Measurements from ENCODE around the gene LAMA3.

Gene LAMA3

GRCh38 chr18:23912356-23912755 is 223.1 kb downstream of the LAMA3 start:
- DNase-seq (ENCODE audit: low read depth), result no peak

- DNase-seq (ENCODE audit: low read depth), result no peak
Observed at GRCh38 chr18:23916338-23916737, 227.1 kb downstream of the LAMA3 start.

DNA sequence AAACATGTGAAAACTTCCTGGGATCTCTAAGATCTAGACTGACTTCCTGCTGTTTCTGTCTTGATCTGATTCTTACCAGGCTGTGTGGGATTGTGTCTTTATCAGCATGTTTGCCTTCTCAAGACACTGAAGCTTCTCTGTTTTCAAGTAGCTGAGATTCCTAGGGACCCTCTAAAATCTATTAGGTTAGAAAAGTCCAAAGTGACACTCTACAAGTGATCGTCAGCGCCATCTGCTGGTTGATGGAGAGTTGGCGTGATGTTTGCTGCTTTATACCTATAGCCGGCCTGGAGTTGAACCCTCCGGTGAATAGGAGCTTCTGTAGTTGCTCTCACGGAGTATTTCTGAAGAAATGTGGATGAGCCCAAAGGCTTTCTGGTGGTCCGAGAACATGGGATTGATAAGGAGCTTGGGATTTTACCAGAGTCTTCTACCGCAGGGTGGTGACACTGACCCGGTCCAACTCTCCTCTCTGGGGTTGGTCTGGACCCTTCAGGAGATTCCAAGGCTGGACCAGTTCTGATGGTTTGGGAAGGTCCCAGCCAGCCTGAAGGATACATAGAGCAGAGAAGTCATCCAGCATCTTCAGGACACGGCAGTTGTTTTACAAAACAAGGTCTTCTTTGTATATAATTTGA is 229.3 kb downstream of the LAMA3 start:
- no peak for DNase-seq (ENCODE audit: low read depth)

GRCh38 chr18:23920054-23920453 is 230.8 kb downstream of the LAMA3 start:
- no peak for DNase-seq (ENCODE audit: low read depth)

DNA sequence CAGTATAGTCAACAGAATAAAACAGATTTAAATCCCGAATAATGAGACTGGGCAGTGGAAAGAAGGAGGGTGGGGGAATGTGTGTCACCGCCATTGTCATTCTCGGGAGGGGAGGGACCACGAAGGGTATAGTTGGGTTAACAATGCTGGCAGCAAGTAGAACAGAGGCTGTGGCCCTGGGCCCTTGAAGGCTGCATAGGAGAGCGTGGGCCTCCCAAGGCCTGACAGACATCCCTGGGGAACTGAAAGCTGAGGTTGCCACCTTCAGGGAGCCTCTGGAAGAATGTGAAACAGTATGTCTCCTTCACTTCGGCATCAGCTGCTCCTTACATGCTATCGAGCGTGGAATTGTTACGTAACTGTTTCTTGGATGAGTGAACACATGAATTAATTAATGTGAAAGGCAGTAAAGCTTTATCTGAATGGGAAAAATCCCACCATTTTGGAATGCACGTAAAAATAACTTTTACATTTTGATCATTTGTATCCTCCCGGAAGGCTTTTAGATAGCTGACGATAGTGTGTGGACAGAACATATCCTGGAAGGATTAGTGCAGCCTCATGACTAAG is 232.5 kb downstream of the LAMA3 start:
- no peak for DNase-seq (ENCODE audit: low read depth)

- DNase-seq (ENCODE audit: low read depth), result no peak
Observed at GRCh38 chr18:23922939-23923338, 233.7 kb downstream of the LAMA3 start.

- peak; percentile 57 for DNase-seq (ENCODE audit: low read depth)
Observed at GRCh38 chr18:23924813-23925212, 235.6 kb downstream of the LAMA3 start.

DNA sequence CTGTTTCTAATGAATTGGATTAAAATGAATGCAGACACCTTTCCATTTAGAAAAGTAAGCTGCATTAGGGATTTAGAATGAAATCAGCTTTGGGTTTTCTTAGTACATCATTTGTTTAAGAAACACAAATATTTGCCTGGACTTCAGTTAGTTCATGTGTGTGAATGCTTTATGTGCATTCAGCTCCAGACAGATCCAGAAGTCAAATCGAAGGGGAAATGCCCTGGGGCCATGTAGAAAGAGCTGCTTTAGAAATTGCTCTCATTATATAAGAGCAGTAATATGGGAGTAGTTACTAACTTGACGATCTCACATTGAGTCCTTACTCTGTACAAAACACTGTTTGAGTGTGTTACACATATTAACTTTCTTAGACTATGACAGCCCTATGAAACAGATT is 237.3 kb downstream of the LAMA3 start:
- DNase-seq (ENCODE audit: low read depth), result no peak

DNA sequence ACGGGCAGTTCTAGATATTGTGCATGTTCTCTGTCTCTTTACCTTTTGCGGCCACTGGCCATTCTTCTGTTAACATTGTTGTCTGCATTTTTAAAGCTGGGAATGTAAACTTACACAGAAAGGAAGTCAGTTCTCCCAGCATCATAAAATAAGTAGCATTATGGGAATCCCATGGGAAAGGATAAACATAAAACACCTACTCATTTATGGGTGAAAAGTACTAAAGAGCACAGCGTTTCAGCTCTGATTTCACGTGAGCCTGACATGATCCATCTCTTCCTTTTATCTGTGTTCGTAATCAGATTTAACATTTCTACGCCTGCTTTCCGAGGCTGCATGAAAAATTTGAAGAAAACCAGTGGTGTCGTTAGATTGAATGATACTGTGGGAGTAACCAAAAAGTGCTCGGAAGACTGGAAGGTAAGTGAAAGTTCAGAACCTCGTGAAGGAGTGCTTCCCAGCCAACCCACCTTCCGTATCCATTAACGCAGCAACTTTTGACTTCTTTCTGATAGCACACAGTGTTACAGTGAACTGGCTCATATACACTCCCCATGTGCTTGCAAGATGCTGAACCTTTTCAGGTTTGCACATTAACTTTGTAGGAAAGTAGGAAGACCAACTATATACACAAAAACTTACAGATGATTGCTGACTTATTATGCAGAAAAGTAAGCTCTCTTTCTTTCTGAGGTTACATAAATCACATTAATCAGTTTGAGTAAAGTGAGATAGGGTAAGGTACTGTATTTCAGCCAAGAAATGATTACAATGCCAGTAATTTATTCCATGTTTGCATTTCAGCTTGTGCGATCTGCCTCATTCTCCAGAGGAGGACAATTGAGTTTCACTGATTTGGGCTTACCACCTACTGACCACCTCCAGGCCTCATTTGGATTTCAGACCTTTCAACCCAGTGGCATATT is 238.8 kb downstream of the LAMA3 start:
- no peak for DNase-seq (ENCODE audit: low read depth)

DNA sequence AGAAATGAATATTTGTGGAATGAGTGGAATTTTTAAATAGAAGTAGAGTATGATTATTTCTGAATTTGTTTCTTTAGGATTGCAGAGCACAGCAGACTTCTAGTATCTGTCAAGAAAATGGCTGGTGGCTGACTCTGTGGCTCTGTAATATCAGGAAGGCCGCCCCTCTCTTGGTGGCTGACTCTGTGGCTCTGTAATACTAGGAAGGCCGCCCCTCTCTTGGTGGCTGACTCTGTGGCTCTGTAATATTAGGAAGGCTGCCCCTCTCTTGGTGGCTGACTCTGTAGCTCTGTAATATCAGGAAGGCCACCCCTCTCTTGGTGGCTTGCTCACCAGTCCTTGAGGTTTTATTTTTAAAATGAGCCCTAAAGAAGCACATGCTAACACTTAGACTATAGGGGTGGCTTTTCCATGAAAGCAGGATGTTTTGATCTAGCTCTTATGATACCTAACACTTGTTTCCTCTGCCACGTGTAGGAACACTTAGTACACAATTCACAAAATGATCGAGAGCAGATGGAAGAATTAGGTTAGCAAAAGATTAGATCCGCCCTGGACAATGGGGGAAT is 240.2 kb downstream of the LAMA3 start:
- no peak for DNase-seq (ENCODE audit: low read depth)

- no peak for DNase-seq (ENCODE audit: low read depth)
Observed at GRCh38 chr18:23930002-23930401, 240.7 kb downstream of the LAMA3 start.

DNA sequence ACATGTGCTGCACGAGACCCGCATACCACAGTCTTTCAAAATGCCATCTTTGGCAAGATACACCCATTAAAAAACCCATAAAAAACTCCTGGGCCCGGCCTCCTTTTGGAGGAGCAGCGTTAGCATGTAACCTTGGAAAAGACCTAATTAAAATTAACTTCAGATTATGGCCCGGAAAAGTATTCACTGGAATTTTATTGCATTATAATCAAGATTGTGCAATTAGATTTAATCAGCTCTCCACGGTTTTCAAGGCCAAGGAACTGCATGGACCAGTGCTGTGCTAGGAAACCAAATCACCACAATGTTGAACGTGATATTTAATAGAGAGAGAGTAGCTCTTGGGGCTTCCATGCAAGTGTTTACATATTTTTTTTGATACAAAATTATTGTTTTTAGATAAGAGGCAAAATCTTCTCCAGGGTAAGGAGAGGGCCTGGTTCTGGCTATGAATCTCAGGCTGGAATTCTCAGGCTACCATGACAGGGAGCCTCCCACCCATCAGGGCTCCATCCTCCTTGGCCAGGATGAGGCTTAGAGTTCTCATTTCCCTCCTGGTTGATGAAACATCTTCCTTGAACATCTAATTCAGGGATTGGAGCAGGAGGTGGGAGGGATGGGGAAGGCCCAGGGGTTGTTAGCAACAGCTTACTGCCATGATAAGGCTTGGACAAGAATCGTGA is 243.3 kb downstream of the LAMA3 start:
- DNase-seq (ENCODE audit: low read depth), result peak; percentile 79

GRCh38 chr18:23933407-23933806 is 244.2 kb downstream of the LAMA3 start:
- DNase-seq (ENCODE audit: low read depth), result no peak

DNA sequence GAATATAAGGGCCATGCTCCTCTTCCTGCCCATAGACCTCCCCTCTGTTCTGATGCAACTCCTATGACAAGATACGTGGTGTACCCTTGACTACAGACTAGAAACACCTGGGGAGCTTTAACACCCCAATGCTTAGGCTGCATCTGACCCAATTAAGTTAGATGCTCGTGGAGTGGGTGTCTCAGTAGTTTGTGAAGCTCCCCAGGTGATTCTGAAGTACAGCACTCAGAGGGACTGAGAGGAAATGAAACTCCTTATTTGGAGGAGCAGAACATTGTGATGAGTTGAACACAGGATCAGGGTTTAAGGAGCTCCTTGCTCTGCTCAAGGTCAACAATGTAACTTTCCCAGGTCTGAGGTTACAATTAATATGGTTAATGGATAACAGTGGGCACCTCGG is 245.0 kb downstream of the LAMA3 start:
- no peak for DNase-seq (ENCODE audit: low read depth)

GRCh38 chr18:23934863-23935262 is 245.6 kb downstream of the LAMA3 start:
- no peak for DNase-seq (ENCODE audit: low read depth)

- DNase-seq (ENCODE audit: low read depth), result no peak
Observed at GRCh38 chr18:23935804-23936203, 246.6 kb downstream of the LAMA3 start.

DNA sequence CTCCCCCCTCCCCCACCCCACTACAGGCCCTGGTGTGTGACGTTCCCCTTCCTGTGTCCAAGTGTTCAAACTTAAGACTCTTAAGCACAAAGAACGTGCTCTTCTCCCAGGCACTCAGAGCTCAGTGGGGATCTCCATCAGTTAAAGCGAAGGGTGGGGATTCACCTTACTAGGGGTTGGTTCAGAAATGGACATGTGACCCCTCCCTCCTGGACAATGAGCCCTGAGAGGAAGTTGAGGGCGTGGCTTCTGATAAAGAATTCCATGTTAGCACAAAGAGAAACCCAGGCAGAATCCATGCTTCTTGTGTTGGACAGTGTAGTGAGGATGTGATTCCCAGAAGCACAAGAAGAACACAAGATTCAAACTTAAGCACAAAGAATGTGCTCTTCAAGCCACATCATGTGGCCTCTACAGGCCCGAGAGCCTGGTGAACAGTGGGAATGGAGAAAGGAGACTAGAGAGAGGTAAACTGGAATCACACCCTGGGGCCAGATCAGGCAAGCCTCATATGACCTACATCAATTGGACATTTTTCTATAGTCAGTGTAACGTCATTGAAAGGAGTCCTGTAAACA is 247.2 kb downstream of the LAMA3 start:
- DNase-seq (ENCODE audit: low read depth), result no peak

DNA sequence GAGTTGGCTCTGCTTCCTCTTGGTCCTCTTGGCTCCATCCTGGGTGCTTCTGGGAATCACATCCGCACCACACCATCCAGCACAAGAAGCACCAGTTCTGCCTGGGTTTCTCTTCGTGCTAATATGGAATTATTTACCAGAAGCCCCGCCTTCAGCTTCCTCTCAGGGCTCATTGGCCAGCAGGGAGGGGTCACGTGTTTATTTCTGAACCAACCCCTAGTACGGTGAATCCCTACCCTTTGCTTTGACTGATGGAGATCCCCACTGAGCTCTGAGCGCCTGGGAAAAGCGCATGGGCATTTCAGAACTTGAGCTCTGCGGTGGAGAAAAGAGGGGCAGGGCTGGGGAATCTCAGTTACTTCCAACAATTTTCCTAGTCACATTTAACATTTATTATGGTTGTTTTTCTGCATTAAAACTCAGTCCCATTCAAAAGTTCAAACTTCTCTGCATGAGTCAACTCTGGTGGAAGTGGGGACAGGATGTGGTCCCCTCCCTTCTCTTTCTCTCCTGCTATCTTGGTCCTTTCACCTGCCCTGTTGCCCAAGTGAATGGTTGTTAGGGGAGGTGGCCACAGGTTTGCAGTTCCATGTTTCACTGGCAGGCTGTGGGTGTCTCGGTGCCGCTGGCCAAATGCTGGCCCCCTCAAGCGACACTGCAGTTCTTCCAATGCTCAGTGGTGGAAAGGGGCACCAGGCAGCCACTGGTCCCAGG is 248.9 kb downstream of the LAMA3 start:
- no peak for DNase-seq (ENCODE audit: low read depth)

GRCh38 chr18:23938901-23939341 is 249.7 kb downstream of the LAMA3 start:
- DNase-seq (ENCODE audit: low read depth), result no peak

GRCh38 chr18:23939366-23939765 is 250.1 kb downstream of the LAMA3 start:
- no peak for DNase-seq (ENCODE audit: low read depth)

DNA sequence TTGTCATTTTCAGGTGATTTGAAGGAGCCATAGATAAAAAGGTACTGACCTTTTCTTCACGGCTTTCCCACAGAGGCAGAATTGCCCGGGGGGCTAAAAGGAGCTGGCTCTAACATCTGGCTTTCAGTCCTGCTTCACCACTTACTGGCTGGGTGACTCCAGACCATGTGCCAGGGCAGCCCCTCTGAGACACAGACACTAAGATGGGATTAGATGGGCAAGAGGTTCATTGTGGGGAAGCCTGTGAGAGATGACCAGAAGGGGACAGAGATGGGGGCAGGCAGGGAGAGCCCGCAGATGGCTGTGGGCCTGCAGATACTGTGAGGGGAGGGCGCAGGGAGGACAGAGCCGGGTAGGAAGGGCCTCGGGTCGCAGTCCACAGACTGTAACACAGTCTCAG is 250.6 kb downstream of the LAMA3 start:
- DNase-seq (ENCODE audit: low read depth), result no peak

Data from GM04503 (cell line).